Measurements from ENCODE around the gene ANTXR1. TPM values are rescaled to one million over a fixed set of nuclear protein-coding genes. Genes with fewer than 3 reads are reported as not detected.
"Not testable (repeated sequence)": the region's sequence is repeated elsewhere in the genome, so short reads cannot be mapped to it uniquely, and the experiment has no call there.

ANTXR1 gene
- total and polyA plus RNA-seq, 9 of the 15 experiments (the other 6 are each of a cell fraction or from before 2014, with no cell fraction given), result 0.07 to 1.00 (median 0.54) TPM

DNA sequence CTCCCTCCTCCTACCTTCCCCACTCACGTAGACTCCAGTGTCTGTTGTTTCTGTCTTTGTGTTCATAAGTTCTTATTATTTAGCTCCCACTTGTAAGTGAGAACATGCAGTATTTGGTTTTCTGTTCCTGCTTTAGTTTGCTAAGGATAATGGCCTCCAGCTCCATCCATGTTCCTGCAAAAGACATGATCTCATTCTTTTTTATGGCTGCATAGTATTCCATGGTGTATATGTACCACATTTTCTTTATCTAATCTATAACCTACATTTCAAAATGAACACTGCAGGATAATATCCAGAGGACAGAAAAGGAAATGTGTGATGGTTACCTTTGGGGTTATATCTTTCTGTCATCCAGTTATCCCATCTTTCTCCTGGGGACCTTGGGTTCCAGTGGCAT is 218.0 kb downstream of the ANTXR1 start:
- H3K4me1 ChIP-seq (replicated peaks in 1 of 2; ENCODE audit: control insufficient read depth in 2 of 2, insufficient read depth in 2 of 2, low read length in 2 of 2); POLR2A ChIA-PET; H3K4me2 ChIP-seq (ENCODE audit: insufficient read depth, low read length); H3K79me2 ChIP-seq (ENCODE audit: control insufficient read depth, insufficient read depth, low read length); H3K27me3 ChIP-seq (ENCODE audit: control insufficient read depth in 2 of 2, insufficient read depth in 2 of 2, low read length in 2 of 2); ATAC-seq; CTCF ChIA-PET (ENCODE audit: low intra/inter-chr PET ratio); H3K4me3 ChIP-seq; H3K9me1 ChIP-seq (ENCODE audit: control insufficient read depth, insufficient read depth, low read length); H2AFZ ChIP-seq (ENCODE audit: low read depth, low read length); H3K9ac ChIP-seq (ENCODE audit: insufficient read depth in 1 of 2, low read depth in 2 of 2, low read length in 2 of 2); DNase-seq (ENCODE audit: extremely low read depth in 1 of 4, low spot score in 3 of 4); intact Hi-C loops (cut with micrococcal nuclease); in situ Hi-C loops (cut with MboI); BruUV-seq (replicated peaks); H3K27ac ChIP-seq (ENCODE audit: extremely low read depth, low read depth, low read length); H4K20me1 ChIP-seq (replicated peaks; ENCODE audit: control insufficient read depth, insufficient read depth, low read length); H3K9me3 ChIP-seq (replicated peaks; ENCODE audit: control insufficient read depth, insufficient read depth, low read depth, low read length); FAIRE-seq; H3K36me3 ChIP-seq (ENCODE audit: control insufficient read depth, insufficient read depth, low read length): not testable (repeated sequence)
- TF ChIP-seq ZNF146 (CRISPR knock-in tag; IDR thresholded peaks at IDR 0.05; ENCODE audit: unreplicated experiment), result peak; percentile 8
- WGBS (ENCODE audit: insufficient coverage, low coverage, missing lambda C conversion rate), result 22% methylated on average over 1 of the region's 1 CpG

GRCh38 chr2:69231612-69232277 is 218.8 kb downstream of the ANTXR1 start:
- Histone ChIP-seq H3K36me3 (ENCODE audit: control insufficient read depth, insufficient read depth, low read length) (no peaks in the 10 kb centered on the region), H3K4me1 (replicated peaks in 1 of 2; ENCODE audit: control insufficient read depth in 2 of 2, insufficient read depth in 2 of 2, low read length in 2 of 2) (no peaks in the 10 kb centered on the region), H3K9me1 (ENCODE audit: control insufficient read depth, insufficient read depth, low read length) (no peaks in the 10 kb centered on the region), H2AFZ (ENCODE audit: low read depth, low read length) (no peak overlapping the region), H3K9ac (ENCODE audit: insufficient read depth in 1 of 2, low read depth in 2 of 2, low read length in 2 of 2) (no peak overlapping the region), H3K9me3 (replicated peaks; ENCODE audit: control insufficient read depth, insufficient read depth, low read depth, low read length) (no peaks in the 10 kb centered on the region), H3K27me3 (ENCODE audit: control insufficient read depth in 2 of 2, insufficient read depth in 2 of 2, low read length in 2 of 2) (no peaks in the 10 kb centered on the region; a peak in 1 of 5 replicates), H3K27ac (ENCODE audit: extremely low read depth, low read depth, low read length) (no peak overlapping the region), H4K20me1 (replicated peaks; ENCODE audit: control insufficient read depth, insufficient read depth, low read length) (no peaks in the 10 kb centered on the region), H3K4me2 (ENCODE audit: insufficient read depth, low read length) (no peak overlapping the region), H3K79me2 (ENCODE audit: control insufficient read depth, insufficient read depth, low read length) (no peaks in the 10 kb centered on the region), H3K4me3 (no peak overlapping the region)
- ChIA-PET POLR2A (no interaction called here), CTCF (ENCODE audit: low intra/inter-chr PET ratio) (no interaction called here)
- no TSS peak for BruUV-seq (replicated peaks)
- intact Hi-C loops (cut with micrococcal nuclease), result no loop called here
- in situ Hi-C loops (cut with MboI), result no loop called here
- 1% methylated on average over 6 of the region's 6 CpGs for WGBS (ENCODE audit: insufficient coverage, low coverage, missing lambda C conversion rate)
- FAIRE-seq (no peak), ATAC-seq (no peak), DNase-seq (ENCODE audit: extremely low read depth in 1 of 4, low spot score in 3 of 4) (no peak)
- TF ChIP-seq EWSR1 (IDR thresholded peaks at IDR 0.05; ENCODE audit: borderline replicate concordance, low read depth, partially characterized antibody) (no peak), THAP12 (CRISPR knock-in tag; IDR thresholded peaks at IDR 0.05) (no peak), ZNF224 (CRISPR knock-in tag; IDR thresholded peaks at IDR 0.05) (no peak), FOXJ3 (CRISPR knock-in tag; IDR thresholded peaks at IDR 0.05) (no peak), RFX1 (IDR thresholded peaks at IDR 0.05) (no peak), FOXJ2 (tag; IDR thresholded peaks at IDR 0.05) (no peak), TAL1 (IDR thresholded peaks at IDR 0.05) (no peak), ZNF354B (CRISPR knock-in tag; IDR thresholded peaks at IDR 0.05) (no peak), ARID3B (CRISPR knock-in tag; IDR thresholded peaks at IDR 0.05; ENCODE audit: borderline replicate concordance) (no peak), CBX2 (IDR thresholded peaks at IDR 0.05; ENCODE audit: insufficient read depth, low read length, poor library complexity, severe bottlenecking) (no peak)
